H9 (cell line): Measurements from ENCODE around the gene KLK1. TPM values are rescaled to one million over a fixed set of nuclear protein-coding genes. Genes with fewer than 3 reads are reported as not detected.

ENCODE experiments used
- DNase-seq: peaks from one replicate; pipeline ENCODE4 v3.0.0-alpha.2; 2017
- H2AFZ ChIP-seq: one replicate; pipeline ENCODE4 v1.6.1; 2013; ENCODE audit warnings: mild to moderate bottlenecking, low read length, control low read depth, moderate library complexity
- H2AK5ac ChIP-seq: 2 replicates; pipeline ENCODE4 v1.6.1; 2013; ENCODE audit warnings: low read length, control low read depth, mixed read lengths; ENCODE audit not compliant: insufficient read length
- H2BK120ac ChIP-seq: one replicate; pipeline ENCODE4 v1.6.1; 2013; ENCODE audit warnings: low read depth, mild to moderate bottlenecking, low read length, control low read depth, inconsistent platforms; ENCODE audit not compliant: poor library complexity, severe bottlenecking
- H2BK12ac ChIP-seq: 2 replicates; pipeline ENCODE4 v1.6.1; 2013; ENCODE audit warnings: low read length, control low read depth, mixed read lengths, low read depth; ENCODE audit not compliant: insufficient read length
- H2BK15ac ChIP-seq: 2 replicates; pipeline ENCODE4 v1.6.1; 2013; ENCODE audit warnings: low read depth, low read length, control low read depth
- H2BK20ac ChIP-seq: one replicate; pipeline ENCODE4 v1.6.1; 2013; ENCODE audit warnings: low read depth, mild to moderate bottlenecking, low read length, control low read depth, inconsistent platforms; ENCODE audit not compliant: poor library complexity, severe bottlenecking
- H2BK5ac ChIP-seq: 2 replicates; pipeline ENCODE4 v1.6.1; 2013; ENCODE audit warnings: low read length, control low read depth, mixed read lengths; ENCODE audit not compliant: insufficient read length
- H3K14ac ChIP-seq: 2 replicates; pipeline ENCODE4 v1.6.1; 2013; ENCODE audit warnings: low read length, control low read depth; ENCODE audit not compliant: insufficient read depth
- H3K18ac ChIP-seq: 2 replicates; pipeline ENCODE4 v1.6.1; 2013; ENCODE audit warnings: low read depth, mild to moderate bottlenecking, mixed read lengths, low read length, control low read depth; ENCODE audit not compliant: insufficient read length
- H3K23ac ChIP-seq: 2 replicates; pipeline ENCODE4 v1.6.1; 2013; ENCODE audit warnings: low read length, control low read depth, mixed read lengths, low read depth; ENCODE audit not compliant: insufficient read length
- H3K23me2 ChIP-seq: 2 replicates; pipeline ENCODE4 v1.6.1; 2013; ENCODE audit warnings: low read depth, mild to moderate bottlenecking, mixed read lengths, low read length, control low read depth; ENCODE audit not compliant: insufficient read length, poor library complexity, severe bottlenecking
- H3K27ac ChIP-seq: 2 replicates; pipeline ENCODE4 v1.5.1; 2013; ENCODE audit warnings: low read length, control low read depth, mixed read lengths, low read depth; ENCODE audit not compliant: insufficient read length
- H3K27me3 ChIP-seq: 2 replicates; pipeline ENCODE4 v1.6.1; 2013; ENCODE audit warnings: low read length, control low read depth, inconsistent platforms; ENCODE audit not compliant: insufficient read depth
- H3K4ac ChIP-seq: 2 replicates; pipeline ENCODE4 v1.6.1; 2013; ENCODE audit warnings: low read depth, mild to moderate bottlenecking, control low read depth, inconsistent platforms, low read length, moderate library complexity
- H3K4me1 ChIP-seq: 2 replicates; pipeline ENCODE4 v1.6.1; 2013; ENCODE audit warnings: low read length, control low read depth, inconsistent platforms; ENCODE audit not compliant: insufficient read depth
- H3K4me2 ChIP-seq: 2 replicates; pipeline ENCODE4 v1.6.1; 2013; ENCODE audit warnings: low read length, control low read depth, mixed read lengths; ENCODE audit not compliant: insufficient read length, insufficient read depth
- H3K56ac ChIP-seq: 2 replicates; pipeline ENCODE4 v1.6.1; 2013; ENCODE audit warnings: low read depth, mild to moderate bottlenecking, mixed read lengths, low read length, control low read depth; ENCODE audit not compliant: insufficient read length
- H3K79me1 ChIP-seq: 2 replicates; pipeline ENCODE4 v1.6.1; 2013; ENCODE audit warnings: low read depth, mild to moderate bottlenecking, moderate library complexity, low read length, control low read depth, inconsistent platforms; ENCODE audit not compliant: insufficient read depth, poor library complexity, severe bottlenecking
- H3K79me2 ChIP-seq: 2 replicates; pipeline ENCODE4 v1.6.1; 2013; ENCODE audit warnings: low read length, control low read depth, inconsistent platforms; ENCODE audit not compliant: insufficient read depth
- H3K9ac ChIP-seq: 2 replicates; pipeline ENCODE4 v1.6.1; 2013; ENCODE audit warnings: low read length, control low read depth, mixed read lengths; ENCODE audit not compliant: insufficient read length; ENCODE audit errors: extremely low read depth
- H3K9me3 ChIP-seq: one replicate; pipeline ENCODE4 v1.6.1; 2013; ENCODE audit warnings: low read depth, low read length, inconsistent platforms; ENCODE audit not compliant: control insufficient read depth
- H3T11ph ChIP-seq: one replicate; pipeline ENCODE4 v1.6.1; 2013; ENCODE audit warnings: mild to moderate bottlenecking, low read length, control low read depth, inconsistent platforms
- H4K20me1 ChIP-seq: one replicate; pipeline ENCODE4 v1.6.1; 2013; ENCODE audit not compliant: control insufficient read depth, insufficient read length, insufficient read depth
- H4K5ac ChIP-seq: 2 replicates; pipeline ENCODE4 v1.6.1; 2013; ENCODE audit warnings: low read depth, mild to moderate bottlenecking, mixed read lengths, low read length, control low read depth; ENCODE audit not compliant: insufficient read length
- H4K8ac ChIP-seq: replicated peaks from 2 replicates; pipeline ENCODE4 v1.6.1; 2013; ENCODE audit warnings: low read length, control low read depth, mixed read lengths, low read depth; ENCODE audit not compliant: insufficient read length
- H4K91ac ChIP-seq: 2 replicates; pipeline ENCODE4 v1.6.1; 2013; ENCODE audit warnings: low read depth, mild to moderate bottlenecking, moderate library complexity, mixed read lengths, low read length, control low read depth; ENCODE audit not compliant: insufficient read length
- H3K27ac Mint-ChIP-seq, 3 experiments: 2 replicates in 2 of 3; 3 replicates in 1 of 3; pipeline ENCODE4 v1.8.0; 2020 to 2021; ENCODE audit warnings: mixed read lengths in 3 of 3, mild to moderate bottlenecking in 1 of 3, moderate library complexity in 1 of 3
- H3K27me3 Mint-ChIP-seq: 2 replicates; pipeline ENCODE4 v1.8.0; 2021; ENCODE audit warnings: low read depth, mild to moderate bottlenecking, moderate library complexity, mixed read lengths
- H3K36me3 Mint-ChIP-seq, 3 experiments: 2 replicates in 2 of 3; 3 replicates in 1 of 3; pipeline ENCODE4 v1.8.0; 2020 to 2021; ENCODE audit warnings: low read depth in 3 of 3, mixed read lengths in 3 of 3; ENCODE audit not compliant: insufficient read depth in 1 of 3
- H3K4me1 Mint-ChIP-seq, 2 experiments: 2 replicates each; pipeline ENCODE4 v1.8.0; 2020; ENCODE audit warnings: mixed read lengths in 2 of 2
- H3K4me3 Mint-ChIP-seq, 2 experiments: 2 replicates in 1 of 2; 3 replicates in 1 of 2; pipeline ENCODE4 v1.8.0; 2020 to 2021; ENCODE audit warnings: mild to moderate bottlenecking in 2 of 2, mixed read lengths in 2 of 2, moderate library complexity in 1 of 2
- H3K9me3 Mint-ChIP-seq, 2 experiments: 2 replicates in 1 of 2; 3 replicates in 1 of 2; pipeline ENCODE4 v1.8.0; 2020; ENCODE audit warnings: mild to moderate bottlenecking in 2 of 2, mixed read lengths in 2 of 2, moderate library complexity in 1 of 2
- CTCF ChIP-seq: fragments of 200-600 bp; sonication (generic); conservative IDR thresholded peaks from 3 replicates; pipeline ENCODE4 v1.8.0; 2021; ENCODE audit warnings: antibody characterized with exemption, mild to moderate bottlenecking
- WGBS: extraction: QIAGEN DNeasy Blood & Tissue Kit; methylation state at CpG from one replicate; pipeline ENCODE4 v1.1.7; 2013; ENCODE audit warnings: missing lambda C conversion rate, low lambda C conversion rate, mixed read lengths; ENCODE audit not compliant: insufficient read length; ENCODE audit errors: extremely low coverage; 5-methylcytosine and 5-hydroxymethylcytosine counted together
- total RNA-seq: library from RNA; stranded (reverse); gene quantifications from 2 replicates; pipeline ENCODE4 v1.2.1, GENCODE V29; 2021

KLK1 gene
- total RNA-seq, 1 experiment from 2014 or later, result 2.3 TPM

GRCh38 chr19:50799547-50799851 is 24.1 kb downstream of the KLK1 start:
- no peak overlapping the region for H3K4ac ChIP-seq

More at GRCh38 chr19:50799547-50799851, 24.1 kb downstream of the KLK1 start:
- Histone ChIP-seq H2BK5ac (no peak overlapping the region), H3K23ac (no peak overlapping the region), H3K4me2 (no peak overlapping the region), H2BK20ac (no peak overlapping the region), H2AK5ac (no peak overlapping the region), H4K8ac (no peak overlapping the region), H3K56ac (no peak overlapping the region), H3K9me3 (no peaks in the 10 kb centered on the region), H3K79me2 (peaks cover 25% of the 10 kb centered on the region; the same call in 1 of the 2 replicates), H2BK12ac (no peak overlapping the region), H3K79me1 (peaks cover 9% of the 10 kb centered on the region), H3K18ac (no peak overlapping the region), H3K14ac (no peak overlapping the region), H3K23me2 (peaks cover 11% of the 10 kb centered on the region), H4K20me1 (peaks cover 4% of the 10 kb centered on the region), H3T11ph (no peak overlapping the region), H3K9ac (no peak overlapping the region), H3K27ac (no peak overlapping the region), H4K91ac (no peak overlapping the region), H3K27me3 (no peaks in the 10 kb centered on the region), H2AFZ (no peak overlapping the region), H2BK15ac (no peak overlapping the region), H2BK120ac (no peak overlapping the region), H4K5ac (no peak overlapping the region), H3K4me1 (peaks cover 5% of the 10 kb centered on the region; the same call in 1 of the 2 replicates)
- peaks cover 2% of the 10 kb centered on the region for H3K27me3 Mint-ChIP-seq
- H3K4me1 Mint-ChIP-seq, result peaks cover 19 to 31% of the 10 kb centered on the region in 2 experiments
- H3K4me3 Mint-ChIP-seq, result no peak overlapping the region
- peaks cover 2 to 7% of the 10 kb centered on the region in 2 experiments; a peak in 4 of 5 replicates for H3K9me3 Mint-ChIP-seq
- peaks cover 46 to 90% (median 71%) of the 10 kb centered on the region in 3 experiments for H3K36me3 Mint-ChIP-seq
- no peak for TF ChIP-seq CTCF
- no peak overlapping the region; a peak in 1 of 7 replicates for H3K27ac Mint-ChIP-seq
- WGBS, result no CpG with 5 or more reads among the region's 3 CpGs
- DNase-seq, result no peak
